Coronary artery (tissue), 2 donors: ENCODE data around the gene GP2.

ENCODE experiments used
- DNase-seq: peaks from one replicate; pipeline ENCODE4 v3.0.0-alpha.2; 2017; ENCODE audit warnings: low spot score
- H3K27ac ChIP-seq, 2 donors: fragments of 200-600 bp; sonication (generic); one replicate each; pipeline ENCODE4 v1.5.1; 2016 to 2019
- H3K4me3 ChIP-seq: fragments of 200-600 bp; sonication (generic); 2 replicates; pipeline ENCODE4 v1.5.1; 2016; ENCODE audit warnings: mild to moderate bottlenecking, moderate library complexity
- CTCF ChIP-seq: fragments of 200-600 bp; sonication (generic); IDR thresholded peaks from one replicate; pipeline ENCODE4 v1.5.1; 2019; ENCODE audit warnings: antibody characterized with exemption

GP2 gene

GRCh38 chr16:20327444-20328041 is at the start of gene GP2:
Gene GP2, minus strand, starts transcription at chr16:20327513. Its CDS starts 1,082 bp downstream, at chr16:20326431.
- TF ChIP-seq CTCF, result no peak
- Histone ChIP-seq H3K4me3 (no peak within 1 kb of the TSS), H3K27ac (no peak within 1 kb of the TSS)
- DNase-seq, result no peak

- no peak for DNase-seq
- no peak for TF ChIP-seq CTCF
- no peak overlapping the region for H3K27ac ChIP-seq
- H3K4me3 ChIP-seq, result no peak overlapping the region
These were observed 45.4 kb upstream of the GP2 start for GRCh38 chr16:20372701-20373100.

- no peak for DNase-seq
- Histone ChIP-seq H3K27ac (no peak overlapping the region), H3K4me3 (no peak overlapping the region)
- TF ChIP-seq CTCF, result no peak
These were observed 42.2 kb upstream of the GP2 start for GRCh38 chr16:20369452-20370054.

GRCh38 chr16:20364051-20364450 is 36.7 kb upstream of the GP2 start:
- Histone ChIP-seq H3K27ac (no peak overlapping the region), H3K4me3 (no peak overlapping the region)
- no peak for TF ChIP-seq CTCF
- DNase-seq, result no peak

GRCh38 chr16:20363191-20363590 is 35.9 kb upstream of the GP2 start:
- H3K4me3 ChIP-seq, result no peak overlapping the region
- DNase-seq, result no peak
- no peak for TF ChIP-seq CTCF
- no peak overlapping the region for H3K27ac ChIP-seq

- no peak for TF ChIP-seq CTCF
- no peak for DNase-seq
- no peak overlapping the region for H3K27ac ChIP-seq
- H3K4me3 ChIP-seq, result no peak overlapping the region
These were observed 32.7 kb upstream of the GP2 start for GRCh38 chr16:20359997-20360396.

GRCh38 chr16:20355114-20355782 is 27.9 kb upstream of the GP2 start:
- no peak overlapping the region for H3K27ac ChIP-seq

More at GRCh38 chr16:20355114-20355782, 27.9 kb upstream of the GP2 start:
- no peak overlapping the region for H3K4me3 ChIP-seq
- no peak for DNase-seq
- TF ChIP-seq CTCF, result no peak
